ENCODE measurements around the gene DDX52. TPM values are rescaled to one million over a fixed set of nuclear protein-coding genes. Genes with fewer than 3 reads are reported as not detected.

The DDX52 gene
- total and polyA plus RNA-seq, 7 donors = 9.2 to 20.1 (median 15.3) TPM

DNA sequence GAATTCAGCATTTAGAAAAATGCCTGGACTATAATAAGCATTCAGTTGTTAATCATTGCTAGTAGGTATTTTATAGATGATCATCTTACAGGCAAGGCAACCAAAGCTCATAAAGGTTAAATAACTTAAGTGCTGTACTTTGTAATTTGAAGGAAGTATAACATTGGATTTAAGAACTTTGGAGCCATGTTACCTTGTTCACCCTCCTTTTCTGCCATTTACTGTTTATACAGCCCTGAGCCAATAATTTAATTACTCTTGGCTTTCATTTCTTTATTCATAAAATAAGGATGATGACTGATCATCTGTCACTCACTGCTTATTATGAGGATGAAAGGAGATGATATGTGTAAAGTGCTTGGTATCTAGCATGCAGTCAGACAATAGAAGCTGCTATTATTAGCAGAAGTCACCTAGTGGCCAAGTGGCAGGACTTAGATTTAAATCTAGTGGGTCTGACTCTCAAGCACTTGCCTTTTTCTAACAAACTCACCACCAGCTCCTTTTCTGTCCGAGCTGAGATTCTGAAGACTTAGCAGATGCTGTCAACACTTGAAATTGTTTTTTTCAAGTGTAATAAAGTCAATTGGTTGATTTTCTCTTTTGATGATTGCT, 18.3 kb upstream of the DDX52 start:
- WGBS, 3 donors = 32 to 61% (median 46%) methylated on average over 1 of the region's 1 CpG
- Histone ChIP-seq H3K4me1 (no peaks in the 10 kb centered on the region), H3K4me3 (no peak overlapping the region), H3K36me3 (ENCODE audit: insufficient read depth in 1 of 2, low read depth in 1 of 2) (no peaks in the 10 kb centered on the region), H3K27me3 (ENCODE audit: insufficient read depth in 3 of 3, low read length in 2 of 3) (no peaks in the 10 kb centered on the region), H3K9me3 (no peaks in the 10 kb centered on the region), H3K27ac (no peak overlapping the region)
- no peak for DNase-seq
- ATAC-seq = no peak
- TF ChIP-seq, protein P1, sequence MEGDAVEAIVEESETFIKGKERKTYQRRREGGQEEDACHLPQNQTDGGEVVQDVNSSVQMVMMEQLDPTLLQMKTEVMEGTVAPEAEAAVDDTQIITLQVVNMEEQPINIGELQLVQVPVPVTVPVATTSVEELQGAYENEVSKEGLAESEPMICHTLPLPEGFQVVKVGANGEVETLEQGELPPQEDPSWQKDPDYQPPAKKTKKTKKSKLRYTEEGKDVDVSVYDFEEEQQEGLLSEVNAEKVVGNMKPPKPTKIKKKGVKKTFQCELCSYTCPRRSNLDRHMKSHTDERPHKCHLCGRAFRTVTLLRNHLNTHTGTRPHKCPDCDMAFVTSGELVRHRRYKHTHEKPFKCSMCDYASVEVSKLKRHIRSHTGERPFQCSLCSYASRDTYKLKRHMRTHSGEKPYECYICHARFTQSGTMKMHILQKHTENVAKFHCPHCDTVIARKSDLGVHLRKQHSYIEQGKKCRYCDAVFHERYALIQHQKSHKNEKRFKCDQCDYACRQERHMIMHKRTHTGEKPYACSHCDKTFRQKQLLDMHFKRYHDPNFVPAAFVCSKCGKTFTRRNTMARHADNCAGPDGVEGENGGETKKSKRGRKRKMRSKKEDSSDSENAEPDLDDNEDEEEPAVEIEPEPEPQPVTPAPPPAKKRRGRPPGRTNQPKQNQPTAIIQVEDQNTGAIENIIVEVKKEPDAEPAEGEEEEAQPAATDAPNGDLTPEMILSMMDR (IDR thresholded peaks at IDR 0.05) = no peak
- intact Hi-C loops (cut with DNase I) = no loop called here

DNA sequence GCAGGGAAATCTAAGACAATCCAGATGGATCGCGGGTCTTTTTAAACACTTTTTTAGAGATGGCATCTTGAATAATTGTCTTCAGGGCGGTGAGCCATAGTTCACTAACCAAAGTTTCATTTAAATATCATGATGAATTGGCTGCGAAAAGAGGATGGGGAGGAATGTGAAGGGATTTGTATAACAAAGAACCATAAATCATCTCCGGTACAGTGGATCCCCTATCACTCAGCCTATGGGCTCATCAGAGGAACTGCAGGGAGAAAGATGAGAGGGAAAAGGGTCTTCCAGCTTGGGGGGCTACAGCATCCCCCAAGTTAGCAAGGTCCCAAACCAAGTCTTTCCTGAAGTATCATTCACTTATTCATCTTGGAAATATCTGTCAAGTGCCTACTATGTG, 16.7 kb upstream of the DDX52 start:
- Histone ChIP-seq H3K36me3 (ENCODE audit: insufficient read depth in 1 of 2, low read depth in 1 of 2) (no peaks in the 10 kb centered on the region), H3K4me3 (no peak overlapping the region), H3K4me1 (no peaks in the 10 kb centered on the region), H3K27ac (no peak overlapping the region), H3K27me3 (ENCODE audit: insufficient read depth in 3 of 3, low read length in 2 of 3) (no peaks in the 10 kb centered on the region), H3K9me3 (no peaks in the 10 kb centered on the region)
- TF ChIP-seq, protein P1 (IDR thresholded peaks at IDR 0.05) = no peak
- no peak for DNase-seq
- intact Hi-C loops (cut with DNase I) = no loop called here
- WGBS, 3 donors = 70 to 73% (median 73%) methylated on average over 5 of the region's 5 CpGs
- no peak for ATAC-seq

DNA sequence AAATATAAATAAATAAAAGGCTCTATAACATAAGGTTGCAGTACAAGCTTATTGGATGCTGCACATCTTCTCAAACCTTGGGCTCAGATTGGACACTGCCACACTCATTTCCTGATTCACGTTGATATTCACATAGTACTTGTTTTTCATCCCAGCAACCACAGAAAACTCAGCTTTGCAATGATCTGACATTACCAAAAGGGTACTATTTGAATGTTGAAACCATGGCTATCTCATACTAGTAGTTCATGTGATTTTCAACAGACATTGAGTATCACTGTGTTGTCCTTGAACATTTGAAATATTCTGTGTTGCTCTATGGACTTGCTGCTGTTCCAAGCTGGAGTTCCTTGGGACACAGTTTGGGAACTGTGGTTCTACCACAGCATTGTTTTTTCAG, 14.0 kb upstream of the DDX52 start:
- 66 to 75% (median 66%) methylated on average over 1 of the region's 1 CpG for WGBS, 3 donors
- Histone ChIP-seq H3K4me3 (no peak overlapping the region), H3K4me1 (no peaks in the 10 kb centered on the region), H3K27me3 (ENCODE audit: insufficient read depth in 3 of 3, low read length in 2 of 3) (no peaks in the 10 kb centered on the region), H3K27ac (no peak overlapping the region), H3K36me3 (ENCODE audit: insufficient read depth in 1 of 2, low read depth in 1 of 2) (no peaks in the 10 kb centered on the region), H3K9me3 (no peaks in the 10 kb centered on the region)
- intact Hi-C loops (cut with DNase I) = no loop called here
- ATAC-seq (no peak), DNase-seq (no peak)
- TF ChIP-seq, protein P1 (IDR thresholded peaks at IDR 0.05) = no peak

DNA sequence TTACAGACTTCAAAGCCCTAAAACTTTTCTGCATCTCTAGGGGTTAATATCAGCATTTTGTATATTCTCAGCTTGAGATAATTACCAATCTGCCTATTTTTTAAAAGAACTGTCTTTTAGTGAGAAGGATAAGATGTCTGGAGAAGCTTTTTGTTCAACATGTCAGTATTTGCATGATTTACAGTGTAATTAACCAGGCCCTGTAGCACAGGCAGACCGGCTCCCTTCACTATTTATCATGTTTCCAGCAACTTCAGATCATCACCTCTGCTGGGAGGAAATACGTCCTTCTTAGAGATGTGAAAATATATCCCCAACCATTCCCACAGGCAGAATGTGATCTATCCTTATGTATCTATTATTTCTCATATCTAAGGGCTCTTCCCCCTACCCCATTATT, 8.6 kb upstream of the DDX52 start:
- peaks cover 2% of the 10 kb centered on the region for H3K4me1 ChIP-seq
- intact Hi-C loops (cut with DNase I) = no loop called here

More for the DNA sequence above, 8.6 kb upstream of the DDX52 start:
- Histone ChIP-seq H3K27me3 (ENCODE audit: insufficient read depth in 3 of 3, low read length in 2 of 3) (peaks cover 2 to 37% (median 5%) of the 10 kb centered on the region in 3 donors), H3K4me3 (no peak overlapping the region), H3K36me3 (ENCODE audit: insufficient read depth in 1 of 2, low read depth in 1 of 2) (no peaks in the 10 kb centered on the region), H3K27ac (no peak overlapping the region), H3K9me3 (no peaks in the 10 kb centered on the region)
- DNase-seq = no peak
- 49 to 61% (median 56%) methylated on average over 2 of the region's 2 CpGs for whole genome bisulfite sequencing, 3 donors
- TF ChIP-seq, protein P1 (IDR thresholded peaks at IDR 0.05) = no peak
- no peak for ATAC-seq

Measured in psoas muscle (tissue), 8 donors.